ENCODE results near the gene PCMT1.

The PCMT1 gene

GRCh38 chr6:149777624-149778023, 28.1 kb downstream of the PCMT1 start:
- no peak overlapping the region for H3K27ac ChIP-seq (ENCODE audit: low read length)
- no peaks in the 10 kb centered on the region for H3K27me3 ChIP-seq (ENCODE audit: control insufficient read depth, insufficient read depth, low read length)
- H3K4me1 ChIP-seq (ENCODE audit: control insufficient read depth, low read depth, low read length): no peaks in the 10 kb centered on the region
- peaks cover 14% of the 10 kb centered on the region for H3K36me3 ChIP-seq (ENCODE audit: control insufficient read depth, low read depth, low read length)
- no peak overlapping the region for H3K9ac ChIP-seq (ENCODE audit: low read length)
- H3K9me3 ChIP-seq (ENCODE audit: control insufficient read depth, low read depth, low read length): no peaks in the 10 kb centered on the region
- no peak overlapping the region for H3K4me3 ChIP-seq (ENCODE audit: low read length)

GRCh38 chr6:149779644-149779963, 30.1 kb downstream of the PCMT1 start:
- no peak overlapping the region for H3K9ac ChIP-seq (ENCODE audit: low read length)
- no peak overlapping the region for H3K27ac ChIP-seq (ENCODE audit: low read length)
- H3K4me1 ChIP-seq (ENCODE audit: control insufficient read depth, low read depth, low read length): no peaks in the 10 kb centered on the region
- H3K36me3 ChIP-seq (ENCODE audit: control insufficient read depth, low read depth, low read length): peaks cover 18% of the 10 kb centered on the region
- H3K9me3 ChIP-seq (ENCODE audit: control insufficient read depth, low read depth, low read length): no peaks in the 10 kb centered on the region
- H3K27me3 ChIP-seq (ENCODE audit: control insufficient read depth, insufficient read depth, low read length): no peaks in the 10 kb centered on the region
- H3K4me3 ChIP-seq (ENCODE audit: low read length): no peak overlapping the region

GRCh38 chr6:149781715-149782114, 32.2 kb downstream of the PCMT1 start:
- Histone ChIP-seq H3K9ac (ENCODE audit: low read length) (no peak overlapping the region), H3K27me3 (ENCODE audit: control insufficient read depth, insufficient read depth, low read length) (no peaks in the 10 kb centered on the region), H3K4me3 (ENCODE audit: low read length) (no peak overlapping the region), H3K4me1 (ENCODE audit: control insufficient read depth, low read depth, low read length) (no peaks in the 10 kb centered on the region), H3K27ac (ENCODE audit: low read length) (no peak overlapping the region), H3K36me3 (ENCODE audit: control insufficient read depth, low read depth, low read length) (peaks cover 13% of the 10 kb centered on the region), H3K9me3 (ENCODE audit: control insufficient read depth, low read depth, low read length) (no peaks in the 10 kb centered on the region)

GRCh38 chr6:149782337-149782736, 32.8 kb downstream of the PCMT1 start:
- peaks cover 13% of the 10 kb centered on the region for H3K36me3 ChIP-seq (ENCODE audit: control insufficient read depth, low read depth, low read length)
- H3K9me3 ChIP-seq (ENCODE audit: control insufficient read depth, low read depth, low read length): no peaks in the 10 kb centered on the region
- no peaks in the 10 kb centered on the region for H3K4me1 ChIP-seq (ENCODE audit: control insufficient read depth, low read depth, low read length)
- no peaks in the 10 kb centered on the region for H3K27me3 ChIP-seq (ENCODE audit: control insufficient read depth, insufficient read depth, low read length)
- H3K27ac ChIP-seq (ENCODE audit: low read length): no peak overlapping the region
- no peak overlapping the region for H3K4me3 ChIP-seq (ENCODE audit: low read length)
- no peak overlapping the region for H3K9ac ChIP-seq (ENCODE audit: low read length)

GRCh38 chr6:149783551-149783950, 34.0 kb downstream of the PCMT1 start:
- H3K9ac ChIP-seq (ENCODE audit: low read length): no peak overlapping the region

GRCh38 chr6:149806127-149806526, 56.6 kb downstream of the PCMT1 start:
- Histone ChIP-seq H3K9me3 (ENCODE audit: control insufficient read depth, low read depth, low read length) (no peaks in the 10 kb centered on the region), H3K9ac (ENCODE audit: low read length) (no peak overlapping the region), H3K4me1 (ENCODE audit: control insufficient read depth, low read depth, low read length) (no peaks in the 10 kb centered on the region), H3K4me3 (ENCODE audit: low read length) (no peak overlapping the region), H3K27ac (ENCODE audit: low read length) (no peak overlapping the region), H3K27me3 (ENCODE audit: control insufficient read depth, insufficient read depth, low read length) (no peaks in the 10 kb centered on the region), H3K36me3 (ENCODE audit: control insufficient read depth, low read depth, low read length) (peaks cover 4% of the 10 kb centered on the region)

More at GRCh38 chr6:149783551-149783950, 34.0 kb downstream of the PCMT1 start:
- H3K27me3 ChIP-seq (ENCODE audit: control insufficient read depth, insufficient read depth, low read length): no peaks in the 10 kb centered on the region
- H3K9me3 ChIP-seq (ENCODE audit: control insufficient read depth, low read depth, low read length): no peaks in the 10 kb centered on the region
- H3K27ac ChIP-seq (ENCODE audit: low read length): no peak overlapping the region
- peaks cover 13% of the 10 kb centered on the region for H3K36me3 ChIP-seq (ENCODE audit: control insufficient read depth, low read depth, low read length)
- no peaks in the 10 kb centered on the region for H3K4me1 ChIP-seq (ENCODE audit: control insufficient read depth, low read depth, low read length)
- no peak overlapping the region for H3K4me3 ChIP-seq (ENCODE audit: low read length)

GRCh38 chr6:149809798-149810197, 60.3 kb downstream of the PCMT1 start:
- H3K27me3 ChIP-seq (ENCODE audit: control insufficient read depth, insufficient read depth, low read length): no peaks in the 10 kb centered on the region
- no peaks in the 10 kb centered on the region for H3K9me3 ChIP-seq (ENCODE audit: control insufficient read depth, low read depth, low read length)
- no peaks in the 10 kb centered on the region for H3K36me3 ChIP-seq (ENCODE audit: control insufficient read depth, low read depth, low read length)
- no peak overlapping the region for H3K27ac ChIP-seq (ENCODE audit: low read length)
- no peak overlapping the region for H3K4me3 ChIP-seq (ENCODE audit: low read length)
- H3K9ac ChIP-seq (ENCODE audit: low read length): no peak overlapping the region
- H3K4me1 ChIP-seq (ENCODE audit: control insufficient read depth, low read depth, low read length): no peaks in the 10 kb centered on the region

GRCh38 chr6:149813351-149813750, 63.8 kb downstream of the PCMT1 start:
- Histone ChIP-seq H3K4me1 (ENCODE audit: control insufficient read depth, low read depth, low read length) (no peaks in the 10 kb centered on the region), H3K27me3 (ENCODE audit: control insufficient read depth, insufficient read depth, low read length) (no peaks in the 10 kb centered on the region), H3K4me3 (ENCODE audit: low read length) (no peak overlapping the region), H3K9ac (ENCODE audit: low read length) (no peak overlapping the region), H3K9me3 (ENCODE audit: control insufficient read depth, low read depth, low read length) (no peaks in the 10 kb centered on the region), H3K27ac (ENCODE audit: low read length) (no peak overlapping the region), H3K36me3 (ENCODE audit: control insufficient read depth, low read depth, low read length) (no peaks in the 10 kb centered on the region)

GRCh38 chr6:149815788-149816187, 66.2 kb downstream of the PCMT1 start:
- no peaks in the 10 kb centered on the region for H3K4me1 ChIP-seq (ENCODE audit: control insufficient read depth, low read depth, low read length)
- H3K4me3 ChIP-seq (ENCODE audit: low read length): no peak overlapping the region
- no peak overlapping the region for H3K9ac ChIP-seq (ENCODE audit: low read length)
- no peak overlapping the region for H3K27ac ChIP-seq (ENCODE audit: low read length)
- no peaks in the 10 kb centered on the region for H3K27me3 ChIP-seq (ENCODE audit: control insufficient read depth, insufficient read depth, low read length)
- H3K36me3 ChIP-seq (ENCODE audit: control insufficient read depth, low read depth, low read length): no peaks in the 10 kb centered on the region
- no peaks in the 10 kb centered on the region for H3K9me3 ChIP-seq (ENCODE audit: control insufficient read depth, low read depth, low read length)

- Histone ChIP-seq H3K9ac (ENCODE audit: low read length) (no peak overlapping the region), H3K27me3 (ENCODE audit: control insufficient read depth, insufficient read depth, low read length) (no peaks in the 10 kb centered on the region), H3K4me1 (ENCODE audit: control insufficient read depth, low read depth, low read length) (no peaks in the 10 kb centered on the region), H3K36me3 (ENCODE audit: control insufficient read depth, low read depth, low read length) (no peaks in the 10 kb centered on the region), H3K4me3 (ENCODE audit: low read length) (no peak overlapping the region), H3K27ac (ENCODE audit: low read length) (no peak overlapping the region), H3K9me3 (ENCODE audit: control insufficient read depth, low read depth, low read length) (no peaks in the 10 kb centered on the region)
Observed at GRCh38 chr6:149820506-149820905, 71.0 kb downstream of the PCMT1 start.

- Histone ChIP-seq H3K4me3 (ENCODE audit: low read length) (no peak overlapping the region), H3K4me1 (ENCODE audit: control insufficient read depth, low read depth, low read length) (no peaks in the 10 kb centered on the region), H3K36me3 (ENCODE audit: control insufficient read depth, low read depth, low read length) (no peaks in the 10 kb centered on the region), H3K9me3 (ENCODE audit: control insufficient read depth, low read depth, low read length) (no peaks in the 10 kb centered on the region), H3K27me3 (ENCODE audit: control insufficient read depth, insufficient read depth, low read length) (no peaks in the 10 kb centered on the region), H3K27ac (ENCODE audit: low read length) (no peak overlapping the region), H3K9ac (ENCODE audit: low read length) (no peak overlapping the region)
Observed at GRCh38 chr6:149821492-149821891, 72.0 kb downstream of the PCMT1 start.

GRCh38 chr6:149823013-149823412, 73.5 kb downstream of the PCMT1 start:
- Histone ChIP-seq H3K36me3 (ENCODE audit: control insufficient read depth, low read depth, low read length) (no peaks in the 10 kb centered on the region), H3K4me1 (ENCODE audit: control insufficient read depth, low read depth, low read length) (no peaks in the 10 kb centered on the region), H3K27ac (ENCODE audit: low read length) (no peak overlapping the region), H3K9ac (ENCODE audit: low read length) (no peak overlapping the region), H3K27me3 (ENCODE audit: control insufficient read depth, insufficient read depth, low read length) (no peaks in the 10 kb centered on the region), H3K9me3 (ENCODE audit: control insufficient read depth, low read depth, low read length) (no peaks in the 10 kb centered on the region), H3K4me3 (ENCODE audit: low read length) (no peak overlapping the region)
